DND-41 (cell line): Measurements from ENCODE around the gene SRRT.

Experiments
- CTCF ChIP-seq: IDR thresholded peaks from 2 replicates; pipeline ENCODE4 v1.5.1; 2012; ENCODE audit warnings: borderline replicate concordance, low read length, moderate library complexity, mild to moderate bottlenecking; ENCODE audit not compliant: poor library complexity, severe bottlenecking; ENCODE audit errors: extremely low read depth
- EZH2 ChIP-seq: IDR thresholded peaks from 3 replicates; pipeline ENCODE4 v1.6.1; 2012; ENCODE audit warnings: borderline replicate concordance, low read depth, mild to moderate bottlenecking, moderate library complexity, low read length, inconsistent platforms; ENCODE audit not compliant: severe bottlenecking

DNA sequence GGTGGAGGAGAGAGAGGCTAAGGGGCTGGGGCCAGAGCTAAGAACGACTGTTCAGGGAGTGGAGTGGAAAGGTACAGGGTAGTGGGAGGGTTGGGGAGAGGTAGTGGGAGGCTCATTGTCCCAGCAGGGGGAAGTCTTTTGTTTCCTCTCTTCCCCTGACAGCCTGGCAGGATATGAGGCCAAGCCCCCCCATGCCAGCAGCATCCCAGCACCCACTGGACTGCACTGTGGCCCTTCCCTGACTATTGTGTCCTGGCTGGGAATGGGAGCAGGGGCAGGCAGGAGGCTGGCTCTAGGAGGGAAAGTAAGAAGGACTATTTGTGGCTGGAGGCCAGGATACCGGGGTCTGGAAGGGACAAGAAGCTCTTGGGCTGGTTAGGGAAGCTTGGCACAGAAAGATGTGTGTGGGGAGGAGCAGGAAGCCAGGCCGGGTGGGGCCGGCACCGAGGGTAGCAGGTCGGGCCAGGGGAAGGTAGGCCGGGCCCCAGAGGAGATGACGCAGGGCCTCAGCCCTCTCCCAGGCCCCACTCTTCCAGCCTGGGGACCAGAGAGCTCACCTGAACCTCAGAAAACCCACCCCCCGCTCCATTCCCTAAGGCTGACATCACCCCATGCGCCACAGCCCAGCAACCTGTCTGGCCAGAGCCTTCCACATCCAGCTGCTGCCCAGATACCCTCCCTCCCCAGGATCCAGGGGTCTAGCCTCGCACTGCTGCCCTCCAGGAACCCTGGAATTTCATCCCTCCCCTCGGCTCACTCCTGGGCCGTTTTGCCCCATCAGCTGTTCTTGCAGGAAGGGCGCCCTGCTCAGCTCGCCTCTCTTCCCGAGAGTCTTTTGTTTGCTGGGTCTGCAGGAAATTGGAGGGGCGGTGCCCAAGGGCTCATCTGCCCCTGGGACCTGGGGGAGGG, 38.7 kb upstream of the SRRT start:
- TF ChIP-seq EZH2 (no peak), CTCF (no peak)
